SK-N-SH (cell line): ENCODE measurements around the gene SYT14. TPM values are rescaled to one million over a fixed set of nuclear protein-coding genes. Genes with fewer than 3 reads are reported as not detected.

ENCODE experiments used
- CTCF ChIA-PET: fragments of 300-600, 350-600 bp; formaldehyde crosslinking; extraction: SDS; loops from one replicate; lab custom pipeline; 2021; lab: Yijun Ruan, JAX
- POLR2A ChIA-PET: fragments of 350-600 bp; sonication (Branson Sonifier 250); formaldehyde crosslinking; extraction: SDS; loops from one replicate; lab custom pipeline; 2020; ENCODE audit warnings: antibody characterized with exemption, inconsistent platforms; lab: Yijun Ruan, JAX
- DNase-seq: peaks from one replicate; pipeline ENCODE4 v3.0.0; 2012
- H2AFZ ChIP-seq: fragments of 200-600 bp; sonication (generic); 2 replicates; pipeline ENCODE4 v1.8.1; 2016; ENCODE audit warnings: antibody characterized with exemption, mild to moderate bottlenecking, low read depth
- H3F3A ChIP-seq: fragments of 200-600 bp; sonication (generic); replicated peaks from 2 replicates; pipeline ENCODE3; 2016; ENCODE audit warnings: antibody characterized with exemption, mild to moderate bottlenecking; ENCODE audit not compliant: insufficient read depth
- H3K27ac ChIP-seq, 2 experiments: fragments of 200-500 bp in 1 of 2; fragments of 200-600 bp in 1 of 2; sonication (Bioruptor generic) in 1 of 2; sonication (generic), shearing (Covaris generic) in 1 of 2; 2 replicates each; pipeline versions ENCODE4 v1.5.1 to v1.6.1; 2014 to 2016; ENCODE audit warnings: low read depth in 2 of 2, inconsistent platforms in 1 of 2, low read length in 1 of 2, mild to moderate bottlenecking in 1 of 2, mixed read lengths in 1 of 2
- H3K27me3 ChIP-seq: fragments of 200-600 bp; sonication (generic), shearing (Covaris generic); 2 replicates; pipeline ENCODE4 v1.6.1; 2016; ENCODE audit warnings: mixed run types; ENCODE audit not compliant: insufficient read depth
- H3K36me3 ChIP-seq, 2 experiments: fragments of 200-500 bp in 1 of 2; fragments of 200-600 bp in 1 of 2; sonication (Bioruptor generic) in 1 of 2; sonication (generic) in 1 of 2; replicated peaks in 1 of 2; 2 replicates each; pipeline versions ENCODE3 to v1.5.1; 2014 to 2016; ENCODE audit warnings: low read length in 1 of 2, mild to moderate bottlenecking in 1 of 2; ENCODE audit not compliant: insufficient read depth in 2 of 2, control insufficient read depth in 1 of 2
- H3K4me1 ChIP-seq, 2 experiments: fragments of 200-500 bp in 1 of 2; fragments of 200-600 bp in 1 of 2; sonication (Bioruptor generic) in 1 of 2; sonication (generic), shearing (Covaris generic) in 1 of 2; 2 replicates each; pipeline versions ENCODE4 v1.5.1 to v1.6.1; 2014 to 2016; ENCODE audit warnings: low read depth in 1 of 2, low read length in 1 of 2, mixed run types in 1 of 2; ENCODE audit not compliant: insufficient read depth in 2 of 2, control insufficient read depth in 1 of 2
- H3K4me2 ChIP-seq: fragments of 200-600 bp; sonication (generic), shearing (Covaris generic); 2 replicates; pipeline ENCODE4 v1.6.1; 2017; ENCODE audit warnings: mixed run types
- H3K4me3 ChIP-seq, 2 experiments: fragments of 200-500 bp in 1 of 2; fragments of 200-600 bp in 1 of 2; sonication (Bioruptor generic) in 1 of 2; sonication (generic), shearing (Covaris generic) in 1 of 2; 2 replicates each; pipeline versions ENCODE4 v1.5.1 to v1.8.1; 2014 to 2016; ENCODE audit warnings: low read depth in 2 of 2, inconsistent platforms in 1 of 2, low read length in 1 of 2, mild to moderate bottlenecking in 1 of 2, mixed read lengths in 1 of 2, moderate library complexity in 1 of 2
- H3K79me2 ChIP-seq: fragments of 200-600 bp; sonication (generic); 2 replicates; pipeline ENCODE4 v1.8.1; 2017; ENCODE audit warnings: mild to moderate bottlenecking; ENCODE audit not compliant: insufficient read depth
- H3K9ac ChIP-seq: fragments of 200-600 bp; sonication (generic); 2 replicates; pipeline ENCODE4 v1.6.1; 2017; ENCODE audit warnings: mixed run types
- H3K9me2 ChIP-seq: fragments of 200-600 bp; sonication (generic); 2 replicates; pipeline ENCODE4 v1.6.1; 2017; ENCODE audit warnings: mixed run types
- H3K9me3 ChIP-seq: fragments of 200-600 bp; sonication (generic); 2 replicates; pipeline ENCODE4 v1.6.1; 2017; ENCODE audit warnings: mixed run types, mild to moderate bottlenecking, moderate library complexity
- H4K20me1 ChIP-seq: fragments of 200-600 bp; sonication (generic); 2 replicates; pipeline ENCODE4 v1.6.1; 2017; ENCODE audit warnings: mild to moderate bottlenecking, mixed run types; ENCODE audit not compliant: insufficient read depth
- ELF1 ChIP-seq: IDR thresholded peaks from 2 replicates; pipeline ENCODE4 v1.4.0; 2012
- EZH2phosphoT487 ChIP-seq: fragments of 200-600 bp; sonication (generic); IDR thresholded peaks from 2 replicates; pipeline ENCODE4 v1.6.1; 2017; ENCODE audit warnings: low read depth, mixed run types, mild to moderate bottlenecking, antibody characterized with exemption, moderate library complexity, borderline replicate concordance
- FOXJ3 ChIP-seq: sonication (generic); formaldehyde crosslinking; IDR thresholded peaks from 2 replicates; pipeline ENCODE4 v1.5.1; 2020; ENCODE audit warnings: mild to moderate bottlenecking, missing genetic modification reagents
- FOXM1 ChIP-seq: IDR thresholded peaks from 2 replicates; pipeline ENCODE4 v1.4.0; 2012; ENCODE audit warnings: low read depth, mild to moderate bottlenecking
- GABPA ChIP-seq: IDR thresholded peaks from 2 replicates; pipeline ENCODE4 v1.4.0; 2012; ENCODE audit warnings: low read depth, mild to moderate bottlenecking
- JUND ChIP-seq: IDR thresholded peaks from 2 replicates; pipeline ENCODE4 v1.4.0; 2012
- MEF2A ChIP-seq: IDR thresholded peaks from 2 replicates; pipeline ENCODE4 v1.4.0; 2012; ENCODE audit warnings: low read depth, borderline replicate concordance
- MXI1 ChIP-seq: IDR thresholded peaks from 2 replicates; pipeline ENCODE4 v1.6.1; 2012; ENCODE audit warnings: mild to moderate bottlenecking, low read depth, low read length, improper control_type of control experiment
- POLR2AphosphoS5 ChIP-seq: IDR thresholded peaks from 2 replicates; pipeline ENCODE4 v1.6.1; 2012; ENCODE audit warnings: low read depth, low read length
- REST ChIP-seq: IDR thresholded peaks from 2 replicates; pipeline ENCODE4 v1.6.1; 2012; ENCODE audit warnings: mild to moderate bottlenecking, low read depth, low read length, moderate library complexity
- RFX5 ChIP-seq: IDR thresholded peaks from 2 replicates; pipeline ENCODE4 v1.6.1; 2012; ENCODE audit warnings: mild to moderate bottlenecking, improper control_type of control experiment, low read length
- RXRA ChIP-seq: IDR thresholded peaks from 2 replicates; pipeline ENCODE4 v1.4.0; 2012; ENCODE audit warnings: low read depth, mild to moderate bottlenecking, borderline replicate concordance
- SMC3 ChIP-seq: IDR thresholded peaks from 2 replicates; pipeline ENCODE4 v1.6.1; 2012; ENCODE audit warnings: low read depth, low read length, improper control_type of control experiment
- TCF12 ChIP-seq: IDR thresholded peaks from 2 replicates; pipeline ENCODE4 v1.4.0; 2012
- polyA plus RNA-seq, 3 experiments: library from polyadenylated mRNA; depleted of rRNA; stranded (reverse); fragments of >200 nt; gene quantifications; 2 replicates each; pipeline ENCODE4 v1.2.3, GENCODE V29; 2012
- TF ChIP-seq, protein P1 (sequence below): fragments of 200-600 bp; sonication (generic); IDR thresholded peaks from 2 replicates; pipeline ENCODE4 v1.6.1; 2017; ENCODE audit warnings: antibody characterized with exemption, mild to moderate bottlenecking, moderate library complexity
- TF ChIP-seq, protein P2 (sequence below): fragments of 150-350 bp; IDR thresholded peaks from 2 replicates; pipeline ENCODE4 v1.6.1; 2017; ENCODE audit warnings: antibody characterized with exemption, low read length, low read depth, borderline replicate concordance

SYT14 gene
- polyA plus RNA-seq, 1 of the 3 experiments (the other 2 are of a cell fraction) = 1.2 TPM

DNA sequence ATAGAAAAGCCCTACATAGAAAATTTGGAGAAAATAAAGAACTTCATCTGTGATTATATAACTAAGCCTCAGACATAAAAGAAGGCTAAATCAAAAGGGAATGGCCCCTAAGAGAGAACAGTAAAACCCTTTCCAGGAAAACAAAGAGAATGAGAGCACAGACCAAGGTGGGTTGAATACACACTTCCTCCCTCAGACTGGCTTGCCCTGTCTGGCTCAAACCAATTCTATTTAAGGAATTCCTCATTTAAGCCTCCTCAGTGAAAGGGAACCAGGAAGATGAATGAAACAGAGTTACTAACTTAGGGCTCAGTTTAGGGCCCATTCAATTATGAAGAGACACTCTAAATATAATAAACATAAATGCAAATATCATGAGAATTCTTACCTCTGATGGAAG lies 10.6 kb upstream of the SYT14 start:
- Histone ChIP-seq H3K9me3 (no peaks in the 10 kb centered on the region), H4K20me1 (no peaks in the 10 kb centered on the region), H3K27me3 (no peaks in the 10 kb centered on the region), H3K4me2 (no peak overlapping the region), H3K9ac (no peak overlapping the region), H3K4me3 (no peak overlapping the region), H3K4me1 (peaks cover 12 to 23% of the 10 kb centered on the region in 2 experiments), H3K79me2 (no peaks in the 10 kb centered on the region), H3K27ac (no peak overlapping the region), H2AFZ (no peak overlapping the region), H3K36me3 (no peaks in the 10 kb centered on the region), H3F3A (peaks cover 8% of the 10 kb centered on the region), H3K9me2 (no peaks in the 10 kb centered on the region)
- CTCF ChIA-PET = interaction anchor here (0.6 to 1.1 kb wide), 2 partner anchors 59 to 67 kb away, joined by 3 to 5 read pairs; no protein-coding TSS in a partner anchor
- TF ChIP-seq SMC3 = no peak
- no peak for TF ChIP-seq FOXM1
- TF ChIP-seq RXRA = no peak
- no peak for TF ChIP-seq POLR2AphosphoS5
- no peak for TF ChIP-seq FOXJ3 (CRISPR knock-in tag)
- TF ChIP-seq, protein P1, sequence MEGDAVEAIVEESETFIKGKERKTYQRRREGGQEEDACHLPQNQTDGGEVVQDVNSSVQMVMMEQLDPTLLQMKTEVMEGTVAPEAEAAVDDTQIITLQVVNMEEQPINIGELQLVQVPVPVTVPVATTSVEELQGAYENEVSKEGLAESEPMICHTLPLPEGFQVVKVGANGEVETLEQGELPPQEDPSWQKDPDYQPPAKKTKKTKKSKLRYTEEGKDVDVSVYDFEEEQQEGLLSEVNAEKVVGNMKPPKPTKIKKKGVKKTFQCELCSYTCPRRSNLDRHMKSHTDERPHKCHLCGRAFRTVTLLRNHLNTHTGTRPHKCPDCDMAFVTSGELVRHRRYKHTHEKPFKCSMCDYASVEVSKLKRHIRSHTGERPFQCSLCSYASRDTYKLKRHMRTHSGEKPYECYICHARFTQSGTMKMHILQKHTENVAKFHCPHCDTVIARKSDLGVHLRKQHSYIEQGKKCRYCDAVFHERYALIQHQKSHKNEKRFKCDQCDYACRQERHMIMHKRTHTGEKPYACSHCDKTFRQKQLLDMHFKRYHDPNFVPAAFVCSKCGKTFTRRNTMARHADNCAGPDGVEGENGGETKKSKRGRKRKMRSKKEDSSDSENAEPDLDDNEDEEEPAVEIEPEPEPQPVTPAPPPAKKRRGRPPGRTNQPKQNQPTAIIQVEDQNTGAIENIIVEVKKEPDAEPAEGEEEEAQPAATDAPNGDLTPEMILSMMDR = no peak
- no peak for TF ChIP-seq TCF12
- no peak for TF ChIP-seq RFX5
- no peak for TF ChIP-seq GABPA
- TF ChIP-seq JUND = no peak
- no peak for TF ChIP-seq ELF1
- TF ChIP-seq MEF2A = no peak
- TF ChIP-seq, protein P2, sequence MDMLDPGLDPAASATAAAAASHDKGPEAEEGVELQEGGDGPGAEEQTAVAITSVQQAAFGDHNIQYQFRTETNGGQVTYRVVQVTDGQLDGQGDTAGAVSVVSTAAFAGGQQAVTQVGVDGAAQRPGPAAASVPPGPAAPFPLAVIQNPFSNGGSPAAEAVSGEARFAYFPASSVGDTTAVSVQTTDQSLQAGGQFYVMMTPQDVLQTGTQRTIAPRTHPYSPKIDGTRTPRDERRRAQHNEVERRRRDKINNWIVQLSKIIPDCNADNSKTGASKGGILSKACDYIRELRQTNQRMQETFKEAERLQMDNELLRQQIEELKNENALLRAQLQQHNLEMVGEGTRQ = no peak
- TF ChIP-seq EZH2phosphoT487 = no peak
- TF ChIP-seq REST = no peak
- no peak for TF ChIP-seq MXI1
- POLR2A ChIA-PET = no interaction called here
- DNase-seq = no peak
